ENCODE measurements around the gene ZMIZ1. TPM values are rescaled to one million over a fixed set of nuclear protein-coding genes. Genes with fewer than 3 reads are reported as not detected.

The ZMIZ1 gene
- total and polyA plus RNA-seq, 4 donors = 3.9 to 19.1 (median 9.8) TPM

DNA sequence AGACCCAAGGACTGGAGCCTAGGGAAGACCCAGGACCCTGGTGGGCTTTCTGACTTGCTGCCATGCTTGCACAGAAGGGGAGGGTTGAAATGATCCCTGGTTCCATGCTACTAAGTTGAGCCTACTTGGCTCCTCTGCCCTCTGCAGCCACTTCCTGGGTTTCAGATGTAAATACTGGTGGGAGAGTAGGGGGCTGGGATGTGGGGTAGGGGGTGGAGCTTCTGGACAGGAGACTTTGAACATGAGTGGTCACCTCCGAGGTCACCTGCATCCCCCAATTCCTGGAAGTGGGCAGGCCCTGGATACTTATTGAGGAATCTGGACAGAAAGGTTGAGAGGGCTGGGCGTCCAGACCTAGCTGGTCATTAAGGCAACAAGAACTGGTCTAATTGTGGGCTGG, 2.9 kb upstream of the ZMIZ1 start:
- WGBS = 69% methylated on average over 2 of the region's 2 CpGs

DNA sequence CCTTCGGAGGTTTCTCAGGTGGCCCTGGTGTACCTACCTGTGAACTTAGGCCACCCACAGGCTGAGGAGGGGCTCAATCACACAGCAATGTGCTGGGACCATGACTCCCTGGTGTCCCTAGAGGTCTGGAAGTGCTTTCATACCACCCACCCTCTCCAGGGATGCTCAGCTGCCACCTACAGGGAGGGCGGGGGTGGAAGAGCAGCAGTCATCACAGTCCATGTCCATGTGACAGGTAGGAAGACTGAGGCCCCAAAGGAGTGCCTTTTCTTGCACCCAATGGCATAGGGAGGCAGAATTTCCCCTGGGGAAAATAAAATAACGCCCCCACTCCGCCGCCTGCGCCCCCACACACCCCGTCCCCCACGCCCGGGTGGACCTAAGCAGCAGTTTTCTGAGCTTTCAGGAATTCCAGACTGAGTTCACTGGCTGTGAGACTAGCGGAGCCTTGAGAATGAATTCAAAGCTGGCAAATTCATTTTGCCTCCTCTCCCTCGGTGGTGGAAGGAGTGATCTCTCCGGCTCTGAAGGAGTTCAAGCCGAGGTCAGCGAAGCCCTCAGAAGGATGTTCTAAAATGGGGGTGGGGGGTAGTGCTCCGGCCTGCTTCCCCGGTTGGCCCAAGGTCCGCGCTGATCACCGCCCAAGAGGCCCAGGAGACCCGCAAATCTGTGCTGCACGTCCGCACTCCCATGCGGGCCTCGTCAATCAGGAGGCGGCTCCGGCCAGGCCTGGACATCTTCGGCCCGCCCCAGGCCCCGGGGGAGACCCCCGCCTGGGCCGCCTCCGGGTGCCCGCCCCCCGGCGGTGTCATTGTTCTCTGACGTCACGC, 2.1 kb upstream of the ZMIZ1 start:
- Histone ChIP-seq H3K36me3 (ENCODE audit: control insufficient read depth in 4 of 4, insufficient read depth in 3 of 4, low read depth in 1 of 4, low read length in 3 of 4) (no peaks in the 10 kb centered on the region), H3K9me3 (ENCODE audit: control insufficient read depth in 4 of 4, low read length in 3 of 4) (no peaks in the 10 kb centered on the region), H3K4me1 (ENCODE audit: control insufficient read depth in 4 of 4, insufficient read depth in 4 of 4, low read length in 3 of 4) (peaks cover 5 to 27% (median 17%) of the 10 kb centered on the region in 4 donors), H3K27me3 (ENCODE audit: control insufficient read depth in 4 of 4, insufficient read depth in 4 of 4, low read length in 3 of 4) (no peaks in the 10 kb centered on the region), H3K27ac (ENCODE audit: low read depth in 1 of 2, low read length in 2 of 2) (peak overlapping the region; percentile 79 to 85), H3K4me3 (ENCODE audit: low read depth in 1 of 3, low read length in 3 of 3) (peak overlapping the region; percentile 26 to 90 (median 56)), H3K9ac (ENCODE audit: low read depth in 1 of 2, low read length in 2 of 2) (peak overlapping the region in 1 of 2 donors; percentile 20)
- TF ChIP-seq RAD21 (IDR thresholded peaks at IDR 0.05) = peak; percentile 66 to 67
- TF ChIP-seq HNF4A (conservative IDR thresholded peaks at IDR 0.05) = no peak
- 11% methylated on average over 37 of the region's 37 CpGs for WGBS
- DNase-seq (ENCODE audit: low spot score) = no peak

More for the DNA sequence above, 2.9 kb upstream of the ZMIZ1 start:
- Histone ChIP-seq H3K9me3 (ENCODE audit: control insufficient read depth in 4 of 4, low read length in 3 of 4) (no peaks in the 10 kb centered on the region), H3K27me3 (ENCODE audit: control insufficient read depth in 4 of 4, insufficient read depth in 4 of 4, low read length in 3 of 4) (no peaks in the 10 kb centered on the region), H3K36me3 (ENCODE audit: control insufficient read depth in 4 of 4, insufficient read depth in 3 of 4, low read depth in 1 of 4, low read length in 3 of 4) (no peaks in the 10 kb centered on the region), H3K4me1 (ENCODE audit: control insufficient read depth in 4 of 4, insufficient read depth in 4 of 4, low read length in 3 of 4) (peaks cover 6 to 26% (median 18%) of the 10 kb centered on the region in 4 donors), H3K4me3 (ENCODE audit: low read depth in 1 of 3, low read length in 3 of 3) (no peak overlapping the region), H3K9ac (ENCODE audit: low read depth in 1 of 2, low read length in 2 of 2) (no peak overlapping the region), H3K27ac (ENCODE audit: low read depth in 1 of 2, low read length in 2 of 2) (no peak overlapping the region)
- TF ChIP-seq JUND (IDR thresholded peaks at IDR 0.05) (no peak), YY1 (IDR thresholded peaks at IDR 0.05) (no peak), SP1 (IDR thresholded peaks at IDR 0.05) (no peak), FOXA1 (IDR thresholded peaks at IDR 0.05) (no peak), NR2F2 (IDR thresholded peaks at IDR 0.05) (no peak), GABPA (IDR thresholded peaks at IDR 0.05 in 1 of 2, conservative IDR thresholded peaks at IDR 0.05 in 1 of 2) (no peak), HNF4A (conservative IDR thresholded peaks at IDR 0.05) (no peak)
- TF ChIP-seq, protein P1, sequence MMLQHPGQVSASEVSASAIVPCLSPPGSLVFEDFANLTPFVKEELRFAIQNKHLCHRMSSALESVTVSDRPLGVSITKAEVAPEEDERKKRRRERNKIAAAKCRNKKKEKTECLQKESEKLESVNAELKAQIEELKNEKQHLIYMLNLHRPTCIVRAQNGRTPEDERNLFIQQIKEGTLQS (IDR thresholded peaks at IDR 0.05) = no peak
- TF ChIP-seq, protein P2, sequence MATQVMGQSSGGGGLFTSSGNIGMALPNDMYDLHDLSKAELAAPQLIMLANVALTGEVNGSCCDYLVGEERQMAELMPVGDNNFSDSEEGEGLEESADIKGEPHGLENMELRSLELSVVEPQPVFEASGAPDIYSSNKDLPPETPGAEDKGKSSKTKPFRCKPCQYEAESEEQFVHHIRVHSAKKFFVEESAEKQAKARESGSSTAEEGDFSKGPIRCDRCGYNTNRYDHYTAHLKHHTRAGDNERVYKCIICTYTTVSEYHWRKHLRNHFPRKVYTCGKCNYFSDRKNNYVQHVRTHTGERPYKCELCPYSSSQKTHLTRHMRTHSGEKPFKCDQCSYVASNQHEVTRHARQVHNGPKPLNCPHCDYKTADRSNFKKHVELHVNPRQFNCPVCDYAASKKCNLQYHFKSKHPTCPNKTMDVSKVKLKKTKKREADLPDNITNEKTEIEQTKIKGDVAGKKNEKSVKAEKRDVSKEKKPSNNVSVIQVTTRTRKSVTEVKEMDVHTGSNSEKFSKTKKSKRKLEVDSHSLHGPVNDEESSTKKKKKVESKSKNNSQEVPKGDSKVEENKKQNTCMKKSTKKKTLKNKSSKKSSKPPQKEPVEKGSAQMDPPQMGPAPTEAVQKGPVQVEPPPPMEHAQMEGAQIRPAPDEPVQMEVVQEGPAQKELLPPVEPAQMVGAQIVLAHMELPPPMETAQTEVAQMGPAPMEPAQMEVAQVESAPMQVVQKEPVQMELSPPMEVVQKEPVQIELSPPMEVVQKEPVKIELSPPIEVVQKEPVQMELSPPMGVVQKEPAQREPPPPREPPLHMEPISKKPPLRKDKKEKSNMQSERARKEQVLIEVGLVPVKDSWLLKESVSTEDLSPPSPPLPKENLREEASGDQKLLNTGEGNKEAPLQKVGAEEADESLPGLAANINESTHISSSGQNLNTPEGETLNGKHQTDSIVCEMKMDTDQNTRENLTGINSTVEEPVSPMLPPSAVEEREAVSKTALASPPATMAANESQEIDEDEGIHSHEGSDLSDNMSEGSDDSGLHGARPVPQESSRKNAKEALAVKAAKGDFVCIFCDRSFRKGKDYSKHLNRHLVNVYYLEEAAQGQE (IDR thresholded peaks at IDR 0.05) = no peak
- TF ChIP-seq, protein P3, sequence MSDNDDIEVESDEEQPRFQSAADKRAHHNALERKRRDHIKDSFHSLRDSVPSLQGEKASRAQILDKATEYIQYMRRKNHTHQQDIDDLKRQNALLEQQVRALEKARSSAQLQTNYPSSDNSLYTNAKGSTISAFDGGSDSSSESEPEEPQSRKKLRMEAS (IDR thresholded peaks at IDR 0.05) = no peak
- TF ChIP-seq, protein P4, sequence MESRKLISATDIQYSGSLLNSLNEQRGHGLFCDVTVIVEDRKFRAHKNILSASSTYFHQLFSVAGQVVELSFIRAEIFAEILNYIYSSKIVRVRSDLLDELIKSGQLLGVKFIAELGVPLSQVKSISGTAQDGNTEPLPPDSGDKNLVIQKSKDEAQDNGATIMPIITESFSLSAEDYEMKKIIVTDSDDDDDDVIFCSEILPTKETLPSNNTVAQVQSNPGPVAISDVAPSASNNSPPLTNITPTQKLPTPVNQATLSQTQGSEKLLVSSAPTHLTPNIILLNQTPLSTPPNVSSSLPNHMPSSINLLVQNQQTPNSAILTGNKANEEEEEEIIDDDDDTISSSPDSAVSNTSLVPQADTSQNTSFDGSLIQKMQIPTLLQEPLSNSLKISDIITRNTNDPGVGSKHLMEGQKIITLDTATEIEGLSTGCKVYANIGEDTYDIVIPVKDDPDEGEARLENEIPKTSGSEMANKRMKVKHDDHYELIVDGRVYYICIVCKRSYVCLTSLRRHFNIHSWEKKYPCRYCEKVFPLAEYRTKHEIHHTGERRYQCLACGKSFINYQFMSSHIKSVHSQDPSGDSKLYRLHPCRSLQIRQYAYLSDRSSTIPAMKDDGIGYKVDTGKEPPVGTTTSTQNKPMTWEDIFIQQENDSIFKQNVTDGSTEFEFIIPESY (IDR thresholded peaks at IDR 0.05) = no peak
- DNase-seq (ENCODE audit: low spot score) = no peak
